OCI-LY7 (cell line): ENCODE measurements around the gene RAB3IL1. TPM values are rescaled to one million over a fixed set of nuclear protein-coding genes. Genes with fewer than 3 reads are reported as not detected.

Source experiments
- BruUV-seq: library from RNA; stranded (reverse); fragments of 400-500 nt; replicated peaks from 2 replicates; lab custom pipeline; 2021; lab: Mats Ljungman, UMichigan
- CTCF ChIA-PET: fragments of 300-600 bp; sonication (Branson Sonifier 250); formaldehyde crosslinking; loops from one replicate; lab custom pipeline; 2022; ENCODE audit warnings: antibody characterized with exemption; ENCODE audit not compliant: unreplicated experiment; lab: Charles Lee
- POLR2A ChIA-PET: fragments of 300-600 bp; sonication (Branson Sonifier 250); formaldehyde crosslinking; loops from one replicate; lab custom pipeline; 2022; ENCODE audit warnings: antibody characterized with exemption; lab: Charles Lee
- DNase-seq: peaks from one replicate; pipeline ENCODE4 v3.0.0-alpha.2; 2015; ENCODE audit warnings: low spot score
- H2AFZ ChIP-seq: fragments of 200-600 bp; sonication (generic), shearing (Covaris generic); 2 replicates; pipeline ENCODE4 v1.6.1; 2014; ENCODE audit warnings: mild to moderate bottlenecking, antibody characterized with exemption, low read length, moderate library complexity
- H3K27ac ChIP-seq: fragments of 200-600 bp; sonication (generic); 2 replicates; pipeline ENCODE4 v1.5.1; 2014; ENCODE audit warnings: mixed run types, low read depth, mild to moderate bottlenecking, moderate library complexity, low read length, inconsistent platforms; ENCODE audit not compliant: poor library complexity, severe bottlenecking
- H3K36me3 ChIP-seq: fragments of 200-600 bp; sonication (generic); 2 replicates; pipeline ENCODE4 v1.6.1; 2014; ENCODE audit warnings: mild to moderate bottlenecking, antibody characterized with exemption, low read length, moderate library complexity, mixed read lengths; ENCODE audit not compliant: insufficient read depth
- H3K4me1 ChIP-seq: fragments of 200-600 bp; sonication (generic); 2 replicates; pipeline ENCODE4 v1.5.1; 2014; ENCODE audit warnings: mild to moderate bottlenecking, low read length; ENCODE audit not compliant: insufficient read depth, poor library complexity, severe bottlenecking
- H3K4me2 ChIP-seq: fragments of 200-600 bp; sonication (generic); 2 replicates; pipeline ENCODE4 v1.6.1; 2014; ENCODE audit warnings: mild to moderate bottlenecking, low read length
- H3K4me3 ChIP-seq: fragments of 200-600 bp; sonication (generic); 2 replicates; pipeline ENCODE4 v1.5.1; 2014; ENCODE audit warnings: mild to moderate bottlenecking, low read depth, low read length; ENCODE audit not compliant: poor library complexity, severe bottlenecking
- H3K79me2 ChIP-seq: fragments of 200-600 bp; sonication (generic); 2 replicates; pipeline ENCODE4 v1.6.1; 2016; ENCODE audit warnings: low read depth, mild to moderate bottlenecking, low read length, moderate library complexity, mixed read lengths; ENCODE audit not compliant: insufficient read depth
- H3K9me2 ChIP-seq: fragments of 200-600 bp; sonication (generic); 2 replicates; pipeline ENCODE4 v1.6.1; 2016; ENCODE audit warnings: mild to moderate bottlenecking, low read length, mixed read lengths; ENCODE audit not compliant: insufficient read depth
- H3K9me3 ChIP-seq: fragments of 200-600 bp; sonication (generic); 2 replicates; pipeline ENCODE4 v1.6.1; 2014; ENCODE audit warnings: mild to moderate bottlenecking, mixed run types, low read length, mixed read lengths
- H4K20me1 ChIP-seq: fragments of 200-600 bp; sonication (generic); 2 replicates; pipeline ENCODE4 v1.6.1; 2014; ENCODE audit warnings: mild to moderate bottlenecking, antibody characterized with exemption, low read length, moderate library complexity, mixed read lengths; ENCODE audit not compliant: insufficient read depth
- CTCF ChIP-seq: fragments of 200-600 bp; sonication (generic); conservative IDR thresholded peaks from 2 replicates; pipeline ENCODE4 v1.5.1; 2014; ENCODE audit warnings: mild to moderate bottlenecking, antibody characterized with exemption, low read length, moderate library complexity, mixed read lengths
- EZH2phosphoT487 ChIP-seq: fragments of 200-600 bp; sonication (generic); IDR thresholded peaks from 2 replicates; pipeline ENCODE4 v1.6.1; 2018; ENCODE audit warnings: low read depth, borderline replicate concordance, mild to moderate bottlenecking, mixed run types, antibody characterized with exemption, low read length, moderate library complexity, mixed read lengths
- intact Hi-C: fragments of 100-400 bp; cut with micrococcal nuclease; formaldehyde crosslinking; loops from one replicate; pipeline ENCODE4 v1.10.0; 2022; ENCODE audit not compliant: unreplicated experiment
- total RNA-seq, 2 experiments: library from RNA; depleted of rRNA in 1 of 2; stranded (reverse); fragments of >200 nt in 1 of 2; shearing (Covaris generic) in 1 of 2; gene quantifications; 2 replicates each; pipeline ENCODE4 v1.2.3, GENCODE V29; 2014 to 2022

RAB3IL1 gene
- total RNA-seq, 2 experiments from 2014 or later: not detected

- Histone ChIP-seq H4K20me1 (no peaks in the 10 kb centered on the region; the same call in 1 of the 2 replicates), H3K4me3 (no peak overlapping the region), H3K4me2 (no peak overlapping the region), H3K9me2 (no peaks in the 10 kb centered on the region), H2AFZ (no peak overlapping the region), H3K36me3 (peaks cover 9% of the 10 kb centered on the region), H3K9me3 (no peaks in the 10 kb centered on the region), H3K79me2 (no peaks in the 10 kb centered on the region), H3K4me1 (peaks cover 10% of the 10 kb centered on the region), H3K27ac (no peak overlapping the region)
- intact Hi-C loops: no loop called here
- no TSS peak for BruUV-seq
- no peak for TF ChIP-seq EZH2phosphoT487
- no peak for TF ChIP-seq CTCF
- ChIA-PET CTCF (no interaction called here), POLR2A (no interaction called here)
- DNase-seq: no peak
These were observed 41.2 kb upstream of the RAB3IL1 start for GRCh38 chr11:61958590-61958989.

- DNase-seq: no peak
- Histone ChIP-seq H3K4me3 (no peak overlapping the region), H3K79me2 (no peaks in the 10 kb centered on the region), H4K20me1 (no peaks in the 10 kb centered on the region; the same call in 1 of the 2 replicates), H3K27ac (no peak overlapping the region), H3K36me3 (no peaks in the 10 kb centered on the region), H3K4me1 (no peaks in the 10 kb centered on the region), H3K9me3 (no peaks in the 10 kb centered on the region), H3K4me2 (no peak overlapping the region), H2AFZ (no peak overlapping the region), H3K9me2 (no peaks in the 10 kb centered on the region)
- no TSS peak for BruUV-seq
- TF ChIP-seq CTCF: no peak
- no peak for TF ChIP-seq EZH2phosphoT487
- ChIA-PET POLR2A (no interaction called here), CTCF (no interaction called here)
- intact Hi-C loops: no loop called here
These were observed 39.8 kb upstream of the RAB3IL1 start for GRCh38 chr11:61957021-61957770.
